Caco-2 (cell line): Measurements from ENCODE around the gene RASGEF1B. TPM values are rescaled to one million over a fixed set of nuclear protein-coding genes. Genes with fewer than 3 reads are reported as not detected.
A peak's percentile ranks its signal among the peaks of the same experiment; 100 is the strongest.

Source experiments
- BruUV-seq: library from RNA; stranded (reverse); fragments of 400-500 nt; replicated peaks from 2 replicates; lab custom pipeline; 2021; lab: Mats Ljungman, UMichigan
- CTCF ChIA-PET: fragments of 300-600 bp; sonication (Branson Sonifier 250); formaldehyde crosslinking; loops from one replicate; lab custom pipeline; 2022; ENCODE audit warnings: antibody characterized with exemption; lab: Charles Lee
- POLR2A ChIA-PET: fragments of 300-600 bp; sonication (Branson Sonifier 250); formaldehyde crosslinking; loops from one replicate; lab custom pipeline; 2022; ENCODE audit warnings: antibody characterized with exemption; lab: Charles Lee
- DNase-seq, 2 experiments: peaks; one replicate each; pipeline versions ENCODE4 v3.0.0 to v3.0.0-alpha.2; 2020 to 2022
- H3K27me3 ChIP-seq: replicated peaks from 2 replicates; pipeline ENCODE4 v1.6.0; 2011; ENCODE audit warnings: low read length; ENCODE audit not compliant: control insufficient read depth, insufficient read depth
- H3K36me3 ChIP-seq: 2 replicates; pipeline ENCODE4 v1.5.1; 2011; ENCODE audit warnings: low read length; ENCODE audit not compliant: control insufficient read depth, insufficient read depth
- H3K4me1 ChIP-seq: fragments of 250-450 bp; sonication (Bioruptor Pico); 2 replicates; pipeline ENCODE4 v1.5.1; 2020; ENCODE audit warnings: mild to moderate bottlenecking
- H3K4me3 ChIP-seq: 2 replicates; pipeline ENCODE4 v1.5.1; 2011; ENCODE audit warnings: low read depth, mild to moderate bottlenecking, control low read depth, low read length
- H3K9me3 ChIP-seq: fragments of 250-450 bp; sonication (Bioruptor Pico); 2 replicates; pipeline ENCODE4 v1.5.1; 2020; ENCODE audit warnings: mild to moderate bottlenecking, moderate library complexity
- H3K27ac Mint-ChIP-seq: one replicate; pipeline ENCODE4 v1.8.0; 2022; ENCODE audit warnings: mixed read lengths; ENCODE audit not compliant: unreplicated experiment
- H3K27me3 Mint-ChIP-seq: one replicate; pipeline ENCODE4 v1.8.0; 2022; ENCODE audit warnings: mixed read lengths; ENCODE audit not compliant: insufficient read depth, unreplicated experiment
- H3K36me3 Mint-ChIP-seq: one replicate; pipeline ENCODE4 v1.8.0; 2022; ENCODE audit warnings: mild to moderate bottlenecking, mixed read lengths; ENCODE audit not compliant: insufficient read depth, unreplicated experiment
- H3K4me1 Mint-ChIP-seq: one replicate; pipeline ENCODE4 v1.8.0; 2022; ENCODE audit warnings: low read depth, mixed read lengths; ENCODE audit not compliant: unreplicated experiment
- H3K4me3 Mint-ChIP-seq: one replicate; pipeline ENCODE4 v1.8.0; 2022; ENCODE audit warnings: mild to moderate bottlenecking, moderate library complexity, mixed read lengths; ENCODE audit not compliant: unreplicated experiment
- H3K9me3 Mint-ChIP-seq: one replicate; pipeline ENCODE4 v1.8.0; 2022; ENCODE audit warnings: mixed read lengths; ENCODE audit not compliant: unreplicated experiment
- intact Hi-C: fragments of 100-400 bp; cut with micrococcal nuclease; formaldehyde crosslinking; loops from one replicate; pipeline ENCODE4 v1.10.0; 2022; ENCODE audit not compliant: unreplicated experiment
- total RNA-seq: library from RNA; stranded (reverse); gene quantifications from 2 replicates; pipeline ENCODE4 v1.2.3, GENCODE V29; 2022
- TF ChIP-seq, protein P1 (sequence below), 2 experiments: fragments of 200-600 bp in 1 of 2; IDR thresholded peaks; 1 replicate in 1 of 2; 2 replicates in 1 of 2; pipeline versions ENCODE4 v1.5.1 to v1.8.0; 2011 to 2022; ENCODE audit warnings: antibody characterized with exemption in 1 of 2, control low read depth in 1 of 2, inconsistent platforms in 1 of 2, low read depth in 1 of 2, low read length in 1 of 2, mild to moderate bottlenecking in 1 of 2, moderate library complexity in 1 of 2; ENCODE audit not compliant: insufficient read depth in 1 of 2, severe bottlenecking in 1 of 2, unreplicated experiment in 1 of 2

RASGEF1B gene
- total RNA-seq, 1 experiment from 2014 or later, result 32.3 TPM

- no peaks in the 10 kb centered on the region for H3K27me3 Mint-ChIP-seq
- H3K27me3 ChIP-seq, result no peaks in the 10 kb centered on the region
- no peak for DNase-seq
- peaks cover 6% of the 10 kb centered on the region for H3K36me3 Mint-ChIP-seq
- POLR2A ChIA-PET, result no interaction called here
- BruUV-seq, result no TSS peak
- peaks cover 7% of the 10 kb centered on the region for H3K4me1 Mint-ChIP-seq
- CTCF ChIA-PET, result no interaction called here
- no peak overlapping the region for H3K4me3 Mint-ChIP-seq
- peaks cover 2% of the 10 kb centered on the region for H3K4me1 ChIP-seq
- no peaks in the 10 kb centered on the region for H3K9me3 ChIP-seq
- peak overlapping the region; percentile 12 for H3K27ac Mint-ChIP-seq
- intact Hi-C loops, result no loop called here
- no peaks in the 10 kb centered on the region for H3K9me3 Mint-ChIP-seq
- H3K36me3 ChIP-seq, result no peaks in the 10 kb centered on the region; the same call in 1 of the 2 replicates
- no peak overlapping the region for H3K4me3 ChIP-seq
- TF ChIP-seq, protein P1, sequence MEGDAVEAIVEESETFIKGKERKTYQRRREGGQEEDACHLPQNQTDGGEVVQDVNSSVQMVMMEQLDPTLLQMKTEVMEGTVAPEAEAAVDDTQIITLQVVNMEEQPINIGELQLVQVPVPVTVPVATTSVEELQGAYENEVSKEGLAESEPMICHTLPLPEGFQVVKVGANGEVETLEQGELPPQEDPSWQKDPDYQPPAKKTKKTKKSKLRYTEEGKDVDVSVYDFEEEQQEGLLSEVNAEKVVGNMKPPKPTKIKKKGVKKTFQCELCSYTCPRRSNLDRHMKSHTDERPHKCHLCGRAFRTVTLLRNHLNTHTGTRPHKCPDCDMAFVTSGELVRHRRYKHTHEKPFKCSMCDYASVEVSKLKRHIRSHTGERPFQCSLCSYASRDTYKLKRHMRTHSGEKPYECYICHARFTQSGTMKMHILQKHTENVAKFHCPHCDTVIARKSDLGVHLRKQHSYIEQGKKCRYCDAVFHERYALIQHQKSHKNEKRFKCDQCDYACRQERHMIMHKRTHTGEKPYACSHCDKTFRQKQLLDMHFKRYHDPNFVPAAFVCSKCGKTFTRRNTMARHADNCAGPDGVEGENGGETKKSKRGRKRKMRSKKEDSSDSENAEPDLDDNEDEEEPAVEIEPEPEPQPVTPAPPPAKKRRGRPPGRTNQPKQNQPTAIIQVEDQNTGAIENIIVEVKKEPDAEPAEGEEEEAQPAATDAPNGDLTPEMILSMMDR (IDR thresholded peaks at IDR 0.05; ENCODE audit: insufficient read depth in 1 of 2, low read depth in 1 of 2, low read length in 1 of 2, severe bottlenecking in 1 of 2, unreplicated experiment in 1 of 2), result no peak
Observed at GRCh38 chr4:81504112-81505003, 32.7 kb upstream of the RASGEF1B start.

- Histone ChIP-seq H3K36me3 (no peaks in the 10 kb centered on the region; the same call in 1 of the 2 replicates), H3K9me3 (no peaks in the 10 kb centered on the region), H3K4me1 (peaks cover 9% of the 10 kb centered on the region), H3K4me3 (no peak overlapping the region), H3K27me3 (no peaks in the 10 kb centered on the region)
- Mint-ChIP-seq H3K27ac (no peak overlapping the region), H3K4me1 (peaks cover 7% of the 10 kb centered on the region), H3K27me3 (no peaks in the 10 kb centered on the region), H3K36me3 (peaks cover 6% of the 10 kb centered on the region), H3K9me3 (no peaks in the 10 kb centered on the region), H3K4me3 (no peak overlapping the region)
- TF ChIP-seq, protein P1 (IDR thresholded peaks at IDR 0.05; ENCODE audit: insufficient read depth in 1 of 2, low read depth in 1 of 2, low read length in 1 of 2, severe bottlenecking in 1 of 2, unreplicated experiment in 1 of 2), result no peak
- BruUV-seq, result no TSS peak
- intact Hi-C loops, result no loop called here
- DNase-seq, result no peak
- CTCF ChIA-PET, result no interaction called here
- POLR2A ChIA-PET, result no interaction called here
Observed at GRCh38 chr4:81503586-81503985, 31.9 kb upstream of the RASGEF1B start.

- Histone ChIP-seq H3K9me3 (no peaks in the 10 kb centered on the region), H3K4me1 (peaks cover 17% of the 10 kb centered on the region), H3K4me3 (no peak overlapping the region), H3K27me3 (no peaks in the 10 kb centered on the region), H3K36me3 (no peaks in the 10 kb centered on the region; the same call in 1 of the 2 replicates)
- Mint-ChIP-seq H3K4me3 (no peak overlapping the region), H3K9me3 (no peaks in the 10 kb centered on the region), H3K4me1 (peaks cover 16% of the 10 kb centered on the region), H3K27ac (no peak overlapping the region), H3K36me3 (peaks cover 6% of the 10 kb centered on the region), H3K27me3 (no peaks in the 10 kb centered on the region)
- intact Hi-C loops, result no loop called here
- POLR2A ChIA-PET, result no interaction called here
- CTCF ChIA-PET, result no interaction called here
- TF ChIP-seq, protein P1 (IDR thresholded peaks at IDR 0.05; ENCODE audit: insufficient read depth in 1 of 2, low read depth in 1 of 2, low read length in 1 of 2, severe bottlenecking in 1 of 2, unreplicated experiment in 1 of 2), result no peak
- no peak for DNase-seq
- BruUV-seq, result no TSS peak
Observed at GRCh38 chr4:81502564-81502963, 30.9 kb upstream of the RASGEF1B start.
